Esophagus (tissue), 2 donors: ENCODE results near the gene MAN1C1. TPM values are rescaled to one million over a fixed set of nuclear protein-coding genes. Genes with fewer than 3 reads are reported as not detected.
"Not testable (repeated sequence)": the region's sequence is repeated elsewhere in the genome, so short reads cannot be mapped to it uniquely, and the experiment has no call there.

Source experiments
- H3K27ac ChIP-seq, 2 donors: one replicate each; pipeline ENCODE4 v1.5.1; 2013; ENCODE audit warnings: low read depth in 2 of 2, mild to moderate bottlenecking in 2 of 2, inconsistent platforms in 1 of 2, low read length in 1 of 2, moderate library complexity in 1 of 2
- H3K27me3 ChIP-seq, 2 donors: one replicate each; pipeline ENCODE4 v1.6.1; 2013; ENCODE audit warnings: low read length in 2 of 2, control low read depth in 1 of 2, mild to moderate bottlenecking in 1 of 2; ENCODE audit not compliant: insufficient read depth in 2 of 2, control insufficient read depth in 1 of 2
- H3K36me3 ChIP-seq, 2 donors: one replicate each; pipeline ENCODE4 v1.6.1; 2013; ENCODE audit warnings: low read length in 1 of 2; ENCODE audit not compliant: control insufficient read depth in 2 of 2, insufficient read depth in 2 of 2
- H3K4me1 ChIP-seq, 2 donors: one replicate each; pipeline ENCODE4 v1.6.1; 2013; ENCODE audit warnings: low read length in 1 of 2; ENCODE audit not compliant: control insufficient read depth in 2 of 2, insufficient read depth in 2 of 2
- H3K4me3 ChIP-seq, 2 donors: one replicate each; pipeline ENCODE4 v1.5.1; 2013; ENCODE audit warnings: low read length in 2 of 2, mild to moderate bottlenecking in 2 of 2, low read depth in 1 of 2, moderate library complexity in 1 of 2
- H3K9me3 ChIP-seq, 2 donors: one replicate each; pipeline ENCODE4 v1.6.1; 2013; ENCODE audit warnings: mild to moderate bottlenecking in 2 of 2, low read depth in 1 of 2, low read length in 1 of 2, moderate library complexity in 1 of 2; ENCODE audit not compliant: control insufficient read depth in 2 of 2, insufficient read depth in 1 of 2
- WGBS, 2 donors: extraction: QIAGEN DNeasy Blood & Tissue Kit; methylation state at CpG; one replicate each; pipeline ENCODE4 v1.1.7; 2013; 5-methylcytosine and 5-hydroxymethylcytosine counted together
- polyA plus RNA-seq, 2 donors: library from polyadenylated mRNA; stranded (reverse); fragments of 200-250 nt; gene quantifications; one replicate each; pipeline ENCODE4 v1.2.3, GENCODE V29; 2013
- donor health status: healthy with polysubstance abuse.
- donor health status: Bipolar disorder and iron deficiency.

MAN1C1 gene
- polyA plus RNA-seq, 2 donors, result 2.4 to 3.7 TPM

DNA sequence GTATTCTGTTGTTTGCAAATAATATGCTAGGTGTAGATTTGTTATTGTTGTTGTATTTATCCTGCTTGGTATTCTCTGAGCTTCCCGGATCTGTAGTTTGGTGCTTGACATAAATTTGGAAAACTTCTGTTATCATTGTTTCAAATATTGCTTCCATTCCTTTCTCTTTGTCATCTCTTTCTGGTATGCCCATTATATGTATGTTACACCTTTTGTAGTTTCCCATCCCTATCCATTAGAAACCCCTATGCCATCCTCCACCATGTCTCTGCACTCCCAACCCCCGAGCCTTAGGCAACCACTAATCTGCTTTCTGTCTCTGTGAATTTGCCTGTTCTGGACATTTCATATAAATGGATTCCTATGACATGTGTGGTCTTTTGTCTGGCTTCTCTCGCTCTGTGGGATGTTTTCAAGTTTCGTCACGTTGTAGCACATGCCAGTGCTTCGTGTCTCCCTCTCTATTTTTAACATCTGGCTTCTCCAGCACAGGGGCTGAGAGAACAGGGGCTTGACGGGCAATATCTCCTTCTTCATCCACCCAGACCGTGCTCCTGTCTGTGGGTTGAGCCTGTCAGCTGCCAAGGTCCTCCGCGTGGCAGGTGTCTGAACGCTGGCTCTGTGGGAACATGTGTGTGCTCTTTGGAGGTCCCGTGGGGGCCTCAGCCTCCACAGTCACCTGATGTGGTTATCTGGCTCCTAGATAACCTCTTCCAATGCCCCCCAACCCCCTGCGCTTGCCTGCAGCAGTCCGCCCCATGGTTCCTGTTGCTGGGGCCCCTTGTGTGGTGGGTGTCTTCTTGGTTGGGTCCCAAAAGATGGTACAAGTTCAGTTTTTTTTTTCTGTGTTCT lies 32.8 kb upstream of the MAN1C1 start:
- H3K4me1 ChIP-seq, result peaks cover 0 to 2% of the 10 kb centered on the region in 2 donors
- H3K27ac ChIP-seq, result no peak overlapping the region
- no peak overlapping the region for H3K4me3 ChIP-seq
- 85 to 86% methylated on average over 14 of the region's 14 CpGs for WGBS, 2 donors
- no peaks in the 10 kb centered on the region for H3K9me3 ChIP-seq
- no peaks in the 10 kb centered on the region for H3K27me3 ChIP-seq
- no peaks in the 10 kb centered on the region for H3K36me3 ChIP-seq

DNA sequence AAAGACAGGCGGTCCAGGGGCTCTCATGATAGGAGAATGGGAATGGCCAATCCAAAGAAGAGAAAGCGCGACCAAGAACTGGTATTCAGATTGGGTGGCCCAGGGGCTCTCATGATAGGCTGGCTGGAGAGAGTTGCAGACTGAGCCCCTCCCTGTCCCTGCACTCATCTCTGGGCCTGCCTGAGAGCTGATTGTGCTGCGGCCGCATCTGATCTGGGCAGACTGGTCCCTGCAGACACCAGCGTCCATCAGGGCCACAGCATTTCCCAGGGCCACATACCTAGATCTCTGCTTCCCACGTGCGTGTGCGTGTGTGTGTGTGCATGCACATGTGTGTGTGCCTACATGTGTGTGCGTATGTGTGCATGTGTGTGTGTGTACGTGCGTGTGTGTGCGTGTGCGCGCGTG lies 30.4 kb upstream of the MAN1C1 start:
- H3K9me3 ChIP-seq, result no peaks in the 10 kb centered on the region
- no peak overlapping the region for H3K27ac ChIP-seq
- H3K4me1 ChIP-seq, result peaks cover 2% of the 10 kb centered on the region in 2 donors
- H3K4me3 ChIP-seq, result no peak overlapping the region
- no peaks in the 10 kb centered on the region for H3K27me3 ChIP-seq
- WGBS, 2 donors, result 91 to 95% methylated on average over 16 of the region's 16 CpGs
- no peaks in the 10 kb centered on the region for H3K36me3 ChIP-seq

DNA sequence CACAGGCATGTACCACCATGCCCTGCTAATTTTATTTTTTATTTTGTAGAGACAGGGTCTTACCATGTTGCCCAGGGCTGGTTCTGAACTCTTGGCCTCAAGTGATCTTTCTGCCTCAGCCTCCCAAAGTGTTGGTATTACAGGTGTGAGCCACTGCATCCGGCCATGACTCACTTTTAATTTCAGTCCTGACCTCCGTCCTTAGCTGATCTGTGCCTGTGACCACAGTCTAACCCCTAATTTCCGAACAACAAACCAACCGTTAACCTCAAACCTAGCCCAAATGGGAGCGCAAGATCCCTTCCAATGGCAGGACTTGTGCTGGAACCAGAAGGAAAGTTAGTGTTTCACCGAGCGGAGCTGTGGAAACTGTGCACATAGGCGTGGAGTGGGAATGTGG lies 29.3 kb upstream of the MAN1C1 start:
- WGBS, 2 donors, result 88 to 90% methylated on average over 8 of the region's 8 CpGs
- Histone ChIP-seq H3K4me3 (no peak overlapping the region), H3K9me3 (no peaks in the 10 kb centered on the region), H3K4me1 (peaks cover 2% of the 10 kb centered on the region in 2 donors), H3K36me3 (no peaks in the 10 kb centered on the region), H3K27ac (no peak overlapping the region), H3K27me3 (no peaks in the 10 kb centered on the region)

DNA sequence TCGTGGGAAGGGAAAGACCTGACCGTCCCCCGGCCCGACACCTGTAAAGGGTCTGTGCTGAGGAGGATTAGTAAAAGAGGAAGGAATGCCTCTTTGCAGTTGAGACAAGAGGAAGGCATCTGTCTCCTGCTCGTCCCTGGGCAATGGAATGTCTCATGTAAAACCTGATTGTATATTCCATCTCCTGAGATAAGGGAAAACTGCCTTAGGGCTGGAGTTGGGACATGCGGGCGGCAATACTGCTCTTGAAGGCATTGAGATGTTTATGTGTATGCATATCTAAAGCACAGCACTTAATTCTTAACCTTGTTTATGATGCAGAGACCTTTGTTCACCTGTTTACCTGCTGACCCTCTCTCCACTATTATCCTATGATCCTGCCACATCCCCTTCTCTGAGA lies 28.4 kb upstream of the MAN1C1 start:
- H3K27me3 ChIP-seq, H3K36me3 ChIP-seq, H3K4me1 ChIP-seq, H3K9me3 ChIP-seq, H3K4me3 ChIP-seq, H3K27ac ChIP-seq: not testable (repeated sequence)
- whole genome bisulfite sequencing, 2 donors, result 76 to 86% methylated on average over 7 of the region's 7 CpGs

DNA sequence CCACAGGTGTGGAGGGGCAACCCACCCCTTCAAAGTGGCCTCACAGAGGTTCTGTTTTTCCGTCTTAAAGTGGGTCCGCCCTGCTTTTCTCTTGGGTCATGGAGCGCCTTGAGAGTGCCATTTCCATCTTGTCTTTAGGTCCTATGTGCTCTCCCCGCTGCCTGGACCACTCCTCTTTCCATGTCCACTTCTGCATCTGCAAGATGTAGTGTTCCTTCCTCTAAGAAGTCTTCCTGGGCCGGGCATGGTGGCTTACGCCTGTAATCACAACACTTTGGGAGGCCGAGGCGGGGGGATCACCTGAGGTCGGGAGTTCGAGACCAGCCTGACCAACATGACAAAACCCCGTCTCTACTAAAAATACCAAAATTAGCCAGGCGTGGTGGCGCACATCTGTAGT lies 27.8 kb upstream of the MAN1C1 start:
- H3K36me3 ChIP-seq, H3K9me3 ChIP-seq, H3K27ac ChIP-seq, H3K4me3 ChIP-seq, H3K27me3 ChIP-seq, H3K4me1 ChIP-seq: not testable (repeated sequence)
- 95% methylated on average over 13 of the region's 13 CpGs for WGBS, 2 donors

DNA sequence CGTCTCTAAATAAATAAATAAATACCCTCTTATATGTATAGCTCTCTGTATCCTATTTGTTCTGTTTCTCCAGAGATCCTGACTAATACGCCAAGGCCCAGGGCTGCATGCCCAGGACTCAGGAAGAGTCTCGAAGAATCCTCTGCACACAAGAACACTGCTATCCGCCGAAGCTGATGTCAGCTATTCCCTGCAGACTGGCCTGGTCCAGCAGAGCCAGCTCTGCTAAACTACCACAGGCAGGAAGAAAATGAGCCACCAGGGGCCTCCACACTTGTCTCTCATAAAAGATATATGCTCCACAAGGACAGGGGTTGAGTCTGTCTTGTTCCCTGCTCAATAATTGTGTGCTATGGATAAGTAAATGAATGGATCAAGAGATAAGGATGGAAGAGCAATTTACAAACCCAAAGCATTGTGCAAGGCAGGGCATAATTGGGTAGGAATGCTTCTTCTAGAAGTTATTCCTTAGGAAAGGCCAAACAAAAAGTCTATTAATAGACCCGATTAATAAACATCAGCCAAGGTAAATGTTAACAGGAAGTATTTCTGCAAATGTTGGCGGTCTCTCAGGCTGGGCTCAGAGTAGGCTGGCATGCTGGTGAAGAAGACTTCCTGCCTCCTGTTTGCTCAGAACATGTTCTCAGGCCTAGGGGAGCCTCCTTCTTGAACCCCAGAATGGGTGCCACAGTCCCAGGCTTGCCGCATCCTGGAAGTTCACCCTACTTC lies 26.3 kb upstream of the MAN1C1 start:
- no peaks in the 10 kb centered on the region for H3K36me3 ChIP-seq
- 65 to 67% methylated on average over 8 of the region's 8 CpGs for WGBS, 2 donors
- no peaks in the 10 kb centered on the region for H3K9me3 ChIP-seq
- no peak overlapping the region for H3K27ac ChIP-seq
- H3K27me3 ChIP-seq, result no peaks in the 10 kb centered on the region
- H3K4me3 ChIP-seq, result no peak overlapping the region
- peaks cover 0 to 2% of the 10 kb centered on the region in 2 donors for H3K4me1 ChIP-seq

DNA sequence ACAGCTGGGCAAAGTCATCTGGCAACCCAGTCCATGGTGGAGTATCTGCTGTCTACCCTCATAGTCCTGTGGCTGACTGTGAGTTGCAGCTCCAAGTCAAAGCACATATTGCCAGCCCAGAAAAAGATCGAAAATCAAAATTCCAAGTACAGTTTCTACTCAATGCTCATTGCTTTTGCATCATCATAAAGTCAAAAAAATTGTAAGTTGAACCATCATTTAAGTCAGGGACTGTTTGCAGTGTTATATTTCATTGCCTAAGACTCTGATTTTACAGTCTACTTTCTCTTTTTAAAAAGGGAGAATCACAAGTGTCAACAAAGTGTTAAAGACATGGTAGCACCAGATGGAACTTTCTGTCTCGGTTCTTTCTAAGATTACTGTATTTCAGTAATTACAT lies 22.7 kb upstream of the MAN1C1 start:
- peaks cover 0 to 2% of the 10 kb centered on the region in 2 donors for H3K4me1 ChIP-seq
- H3K4me3 ChIP-seq, result no peak overlapping the region
- H3K36me3 ChIP-seq, result no peaks in the 10 kb centered on the region
- 74 to 85% methylated on average over 2 of the region's 2 CpGs for WGBS, 2 donors
- peaks cover 1 to 3% of the 10 kb centered on the region in 2 donors for H3K9me3 ChIP-seq
- no peaks in the 10 kb centered on the region for H3K27me3 ChIP-seq
- H3K27ac ChIP-seq, result no peak overlapping the region

DNA sequence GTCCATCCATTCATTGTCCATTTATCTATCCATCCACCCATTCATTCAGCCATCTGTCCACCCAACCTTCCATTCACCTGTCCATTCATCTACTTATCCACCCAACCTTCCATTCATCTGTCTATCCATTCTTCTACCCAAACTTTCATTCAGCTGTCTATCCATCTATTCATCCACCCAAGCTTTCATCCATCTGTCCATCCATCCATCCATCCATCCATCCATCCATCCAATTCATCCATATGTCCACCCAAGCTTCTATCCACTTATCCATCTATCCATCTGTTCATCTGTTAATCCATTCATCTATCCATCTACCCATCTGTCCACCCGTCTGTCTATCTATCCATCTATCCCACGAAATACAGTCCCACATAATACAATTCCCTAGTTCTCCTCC lies 21.6 kb upstream of the MAN1C1 start:
- Histone ChIP-seq H3K36me3 (no peaks in the 10 kb centered on the region), H3K9me3 (peaks cover 3% of the 10 kb centered on the region in 2 donors), H3K27me3 (no peaks in the 10 kb centered on the region), H3K4me1 (peaks cover 0 to 2% of the 10 kb centered on the region in 2 donors), H3K27ac (no peak overlapping the region), H3K4me3 (no peak overlapping the region)
- WGBS, 2 donors, result 66 to 93% methylated on average over 2 of the region's 2 CpGs

DNA sequence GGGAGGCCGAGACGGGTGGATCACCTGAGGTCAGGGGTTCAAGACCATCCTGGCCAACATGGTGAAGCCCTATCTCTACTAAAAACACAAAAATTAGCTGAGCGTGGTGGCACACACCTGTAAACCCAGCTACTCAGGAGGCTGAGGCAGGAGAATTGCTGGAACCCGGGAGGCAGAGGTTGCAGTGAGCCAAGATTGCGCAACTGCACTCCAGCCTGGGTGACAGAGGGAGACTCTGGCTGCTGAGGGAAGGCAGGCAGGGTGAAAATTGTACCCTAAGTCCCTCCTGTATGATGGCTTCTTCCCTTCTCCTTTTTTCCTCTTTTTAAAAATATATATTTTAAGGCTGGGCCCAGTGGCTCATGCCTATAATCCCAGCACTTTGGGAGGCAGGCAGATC lies 19.9 kb upstream of the MAN1C1 start:
- H3K4me1 ChIP-seq, H3K27ac ChIP-seq: not testable (repeated sequence)
- 90 to 95% methylated on average over 5 of the region's 5 CpGs for WGBS, 2 donors

More for the DNA sequence above, 19.9 kb upstream of the MAN1C1 start:
- H3K27me3 ChIP-seq, H3K9me3 ChIP-seq, H3K4me3 ChIP-seq, H3K36me3 ChIP-seq: not testable (repeated sequence)
